K562 (cell line): ENCODE measurements around the gene ZNF609.

Source experiments
- MAZ ChIP-seq, 2 experiments: fragments of 450-650 bp in 1 of 2; sonication (generic) in 1 of 2; formaldehyde crosslinking; IDR thresholded peaks in 1 of 2; conservative IDR thresholded peaks in 1 of 2; 2 replicates each; pipeline versions ENCODE4 v1.4.0 to v1.5.0; 2020; ENCODE audit warnings: mild to moderate bottlenecking in 1 of 2, missing genetic modification reagents in 1 of 2
- SREBF2 ChIP-seq: sonication (generic); formaldehyde crosslinking; IDR thresholded peaks from 2 replicates; pipeline ENCODE4 v1.4.0; 2020; ENCODE audit warnings: mild to moderate bottlenecking, missing genetic modification reagents
- ZBTB17 ChIP-seq: fragments of 450-650 bp; formaldehyde crosslinking; IDR thresholded peaks from 2 replicates; pipeline ENCODE4 v1.4.0; 2020; ENCODE audit warnings: mild to moderate bottlenecking
- TF ChIP-seq, protein P1 (sequence below): sonication (generic); formaldehyde crosslinking; IDR thresholded peaks from 2 replicates; pipeline ENCODE4 v1.8.1; 2023; ENCODE audit warnings: mild to moderate bottlenecking, missing genetic modification reagents

DNA sequence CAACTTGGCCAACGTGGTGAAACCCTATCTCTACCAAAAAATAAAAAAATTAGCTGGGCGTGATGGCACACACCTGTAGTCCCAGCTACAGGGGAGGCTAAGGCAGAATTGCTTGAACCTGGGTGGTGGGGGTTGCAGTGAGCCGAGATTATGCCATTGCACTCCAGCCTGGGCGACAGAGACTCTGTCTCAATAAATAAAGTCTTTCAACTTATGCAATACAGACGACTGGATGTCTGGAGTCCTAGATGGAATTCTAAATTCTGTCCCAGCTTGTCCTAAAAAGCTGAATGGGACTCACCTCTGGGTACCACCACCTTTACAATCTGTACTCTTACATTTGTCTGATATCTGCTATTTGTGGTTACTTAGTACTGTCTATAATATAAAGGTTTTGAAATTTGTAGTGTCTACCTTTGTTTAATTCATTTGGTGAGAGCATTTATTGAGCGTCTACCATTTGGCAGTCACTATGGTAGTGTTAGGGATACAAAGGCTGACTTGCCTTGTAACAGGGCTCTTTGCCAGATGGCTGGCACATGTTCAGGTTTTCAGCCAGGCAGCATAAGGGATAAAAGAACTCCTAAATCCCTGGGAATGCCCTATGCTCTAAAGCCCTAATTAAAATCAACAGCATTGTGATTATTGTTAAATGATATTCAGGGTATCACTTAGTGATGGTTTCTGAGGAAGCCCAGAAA, 7.2 kb upstream of the ZNF609 start:
- TF ChIP-seq ZBTB17, result no peak
- TF ChIP-seq, protein P1, sequence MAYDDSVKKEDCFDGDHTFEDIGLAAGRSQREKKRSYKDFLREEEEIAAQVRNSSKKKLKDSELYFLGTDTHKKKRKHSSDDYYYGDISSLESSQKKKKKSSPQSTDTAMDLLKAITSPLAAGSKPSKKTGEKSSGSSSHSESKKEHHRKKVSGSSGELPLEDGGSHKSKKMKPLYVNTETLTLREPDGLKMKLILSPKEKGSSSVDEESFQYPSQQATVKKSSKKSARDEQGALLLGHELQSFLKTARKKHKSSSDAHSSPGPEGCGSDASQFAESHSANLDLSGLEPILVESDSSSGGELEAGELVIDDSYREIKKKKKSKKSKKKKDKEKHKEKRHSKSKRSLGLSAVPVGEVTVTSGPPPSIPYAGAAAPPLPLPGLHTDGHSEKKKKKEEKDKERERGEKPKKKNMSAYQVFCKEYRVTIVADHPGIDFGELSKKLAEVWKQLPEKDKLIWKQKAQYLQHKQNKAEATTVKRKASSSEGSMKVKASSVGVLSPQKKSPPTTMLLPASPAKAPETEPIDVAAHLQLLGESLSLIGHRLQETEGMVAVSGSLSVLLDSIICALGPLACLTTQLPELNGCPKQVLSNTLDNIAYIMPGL (CRISPR knock-in tag), result no peak
- no peak for TF ChIP-seq MAZ (CRISPR knock-in tag; conservative IDR thresholded peaks at IDR 0.05 in 1 of 2, IDR thresholded peaks at IDR 0.05 in 1 of 2)
- no peak for TF ChIP-seq SREBF2 (CRISPR knock-in tag)
